SU-DHL-6 (cell line): ENCODE results near the gene CCNT2.

Source experiments
- CTCF ChIP-seq: fragments of 200-600 bp; sonication (generic); IDR thresholded peaks from one replicate; pipeline ENCODE4 v1.5.1; 2017; ENCODE audit warnings: antibody characterized with exemption, mild to moderate bottlenecking, low read length, moderate library complexity; ENCODE audit not compliant: insufficient read depth, poor library complexity, severe bottlenecking
- EZH2phosphoT487 ChIP-seq: fragments of 200-600 bp; sonication (generic), shearing (Covaris generic); conservative IDR thresholded peaks from 2 replicates; pipeline ENCODE4 v1.6.1; 2018; ENCODE audit warnings: mild to moderate bottlenecking, antibody characterized with exemption, low read length, moderate library complexity, mixed read lengths

GRCh38 chr2:134892282-134893035, 26.2 kb upstream of the CCNT2 start:
- no peak for TF ChIP-seq CTCF
- TF ChIP-seq EZH2phosphoT487, result no peak
